GM12891 (cell line): ENCODE data around the gene ZBTB7A.
A peak's percentile ranks its signal among the peaks of the same experiment; 100 is the strongest.

Experiments used
- POLR2A ChIP-seq: IDR thresholded peaks from 2 replicates; pipeline ENCODE4 v1.6.1; 2011; ENCODE audit warnings: low read depth, low read length, control low read depth
- POLR2AphosphoS5 ChIP-seq: IDR thresholded peaks from 2 replicates; pipeline ENCODE4 v1.6.1; 2011; ENCODE audit warnings: low read depth, low read length, control low read depth
- POU2F2 ChIP-seq: IDR thresholded peaks from 2 replicates; pipeline ENCODE4 v1.6.1; 2011; ENCODE audit warnings: low read depth, mild to moderate bottlenecking, control low read depth, low read length, moderate library complexity
- SPI1 ChIP-seq: IDR thresholded peaks from 2 replicates; pipeline ENCODE4 v1.6.1; 2011; ENCODE audit warnings: low read depth, low read length, control low read depth
- TAF1 ChIP-seq: IDR thresholded peaks from 2 replicates; pipeline ENCODE4 v1.6.1; 2011; ENCODE audit warnings: low read depth, low read length, control low read depth

DNA sequence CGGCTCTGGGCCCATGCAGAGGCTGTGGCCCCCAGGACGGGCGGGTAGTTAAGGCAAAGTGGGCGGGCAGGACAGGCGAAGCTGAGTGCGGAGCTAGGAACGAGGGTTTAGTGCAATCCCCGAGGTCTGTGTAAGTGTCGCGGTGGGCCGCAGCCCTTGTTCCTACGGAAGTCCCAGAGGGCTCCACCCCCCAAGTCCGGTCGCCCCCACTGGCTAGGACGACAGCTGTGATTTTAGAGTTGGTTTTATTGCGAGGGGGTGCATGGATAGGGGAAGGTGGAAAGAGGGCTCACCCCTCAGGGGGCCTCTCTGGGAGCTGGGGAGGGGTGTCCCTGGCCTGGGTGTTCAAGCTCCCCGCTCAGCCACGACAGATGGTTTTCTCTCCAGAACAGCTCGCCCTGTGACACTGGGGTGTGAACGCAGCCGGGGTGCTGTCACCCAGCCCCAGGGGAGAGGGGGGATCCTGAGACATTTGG is 21.7 kb downstream of the ZBTB7A start:
- TF ChIP-seq POLR2A (no peak), POLR2AphosphoS5 (0 out of 2 replicates have a peak, but pooled peaks have one; percentile 19), SPI1 (no peak), TAF1 (no peak), POU2F2 (no peak)
